Measurements from ENCODE around the gene APLF.

The APLF gene

GRCh38 chr2:68500649-68501048 is 33.3 kb downstream of the APLF start:
- peaks cover 0 to 2% of the 10 kb centered on the region in 2 donors for H3K4me1 ChIP-seq (ENCODE audit: control insufficient read depth in 2 of 2, insufficient read depth in 2 of 2, low read length in 2 of 2)
- H3K4me3 ChIP-seq (ENCODE audit: low read length in 2 of 2): no peak overlapping the region
- H3K27ac ChIP-seq (ENCODE audit: low read depth in 2 of 2, low read length in 2 of 2): no peak overlapping the region
- no peaks in the 10 kb centered on the region for H3K9me3 ChIP-seq (ENCODE audit: control insufficient read depth in 2 of 2, low read length in 2 of 2)
- H3K27me3 ChIP-seq (ENCODE audit: control insufficient read depth in 2 of 2, insufficient read depth in 2 of 2, low read length in 2 of 2): no peaks in the 10 kb centered on the region
- H3K9ac ChIP-seq (ENCODE audit: low read depth in 1 of 2, low read length in 2 of 2): no peak overlapping the region
- no peaks in the 10 kb centered on the region for H3K36me3 ChIP-seq (ENCODE audit: control insufficient read depth in 2 of 2, insufficient read depth in 2 of 2, low read length in 2 of 2)

- no peaks in the 10 kb centered on the region for H3K9me3 ChIP-seq (ENCODE audit: control insufficient read depth in 2 of 2, low read length in 2 of 2)
- no peak overlapping the region for H3K27ac ChIP-seq (ENCODE audit: low read depth in 2 of 2, low read length in 2 of 2)
- H3K4me1 ChIP-seq (ENCODE audit: control insufficient read depth in 2 of 2, insufficient read depth in 2 of 2, low read length in 2 of 2): peaks cover 0 to 2% of the 10 kb centered on the region in 2 donors
- no peaks in the 10 kb centered on the region for H3K36me3 ChIP-seq (ENCODE audit: control insufficient read depth in 2 of 2, insufficient read depth in 2 of 2, low read length in 2 of 2)
- no peak overlapping the region for H3K4me3 ChIP-seq (ENCODE audit: low read length in 2 of 2)
- no peak overlapping the region for H3K9ac ChIP-seq (ENCODE audit: low read depth in 1 of 2, low read length in 2 of 2)
- no peaks in the 10 kb centered on the region for H3K27me3 ChIP-seq (ENCODE audit: control insufficient read depth in 2 of 2, insufficient read depth in 2 of 2, low read length in 2 of 2)
Measured at GRCh38 chr2:68501768-68502167, 34.4 kb downstream of the APLF start.

- no peak overlapping the region for H3K9ac ChIP-seq (ENCODE audit: low read depth in 1 of 2, low read length in 2 of 2)
- peaks cover 0 to 2% of the 10 kb centered on the region in 2 donors for H3K4me1 ChIP-seq (ENCODE audit: control insufficient read depth in 2 of 2, insufficient read depth in 2 of 2, low read length in 2 of 2)
- no peaks in the 10 kb centered on the region for H3K9me3 ChIP-seq (ENCODE audit: control insufficient read depth in 2 of 2, low read length in 2 of 2)
- H3K27ac ChIP-seq (ENCODE audit: low read depth in 2 of 2, low read length in 2 of 2): no peak overlapping the region
- H3K4me3 ChIP-seq (ENCODE audit: low read length in 2 of 2): no peak overlapping the region
- no peaks in the 10 kb centered on the region for H3K36me3 ChIP-seq (ENCODE audit: control insufficient read depth in 2 of 2, insufficient read depth in 2 of 2, low read length in 2 of 2)
- no peaks in the 10 kb centered on the region for H3K27me3 ChIP-seq (ENCODE audit: control insufficient read depth in 2 of 2, insufficient read depth in 2 of 2, low read length in 2 of 2)
Measured at GRCh38 chr2:68505603-68506159, 38.3 kb downstream of the APLF start.

GRCh38 chr2:68506170-68506569 is 38.8 kb downstream of the APLF start:
- Histone ChIP-seq H3K4me1 (ENCODE audit: control insufficient read depth in 2 of 2, insufficient read depth in 2 of 2, low read length in 2 of 2) (peaks cover 0 to 2% of the 10 kb centered on the region in 2 donors), H3K27ac (ENCODE audit: low read depth in 2 of 2, low read length in 2 of 2) (no peak overlapping the region), H3K9ac (ENCODE audit: low read depth in 1 of 2, low read length in 2 of 2) (no peak overlapping the region), H3K4me3 (ENCODE audit: low read length in 2 of 2) (no peak overlapping the region), H3K9me3 (ENCODE audit: control insufficient read depth in 2 of 2, low read length in 2 of 2) (no peaks in the 10 kb centered on the region), H3K36me3 (ENCODE audit: control insufficient read depth in 2 of 2, insufficient read depth in 2 of 2, low read length in 2 of 2) (no peaks in the 10 kb centered on the region), H3K27me3 (ENCODE audit: control insufficient read depth in 2 of 2, insufficient read depth in 2 of 2, low read length in 2 of 2) (no peaks in the 10 kb centered on the region)

- Histone ChIP-seq H3K9ac (ENCODE audit: low read depth in 1 of 2, low read length in 2 of 2) (no peak overlapping the region), H3K27ac (ENCODE audit: low read depth in 2 of 2, low read length in 2 of 2) (no peak overlapping the region), H3K36me3 (ENCODE audit: control insufficient read depth in 2 of 2, insufficient read depth in 2 of 2, low read length in 2 of 2) (no peaks in the 10 kb centered on the region), H3K4me1 (ENCODE audit: control insufficient read depth in 2 of 2, insufficient read depth in 2 of 2, low read length in 2 of 2) (no peaks in the 10 kb centered on the region), H3K27me3 (ENCODE audit: control insufficient read depth in 2 of 2, insufficient read depth in 2 of 2, low read length in 2 of 2) (no peaks in the 10 kb centered on the region), H3K4me3 (ENCODE audit: low read length in 2 of 2) (no peak overlapping the region), H3K9me3 (ENCODE audit: control insufficient read depth in 2 of 2, low read length in 2 of 2) (no peaks in the 10 kb centered on the region)
Measured at GRCh38 chr2:68512326-68512725, 44.9 kb downstream of the APLF start.

GRCh38 chr2:68512966-68513365 is 45.6 kb downstream of the APLF start:
- no peak overlapping the region for H3K4me3 ChIP-seq (ENCODE audit: low read length in 2 of 2)
- no peaks in the 10 kb centered on the region for H3K9me3 ChIP-seq (ENCODE audit: control insufficient read depth in 2 of 2, low read length in 2 of 2)
- H3K9ac ChIP-seq (ENCODE audit: low read depth in 1 of 2, low read length in 2 of 2): no peak overlapping the region
- no peaks in the 10 kb centered on the region for H3K36me3 ChIP-seq (ENCODE audit: control insufficient read depth in 2 of 2, insufficient read depth in 2 of 2, low read length in 2 of 2)
- no peaks in the 10 kb centered on the region for H3K27me3 ChIP-seq (ENCODE audit: control insufficient read depth in 2 of 2, insufficient read depth in 2 of 2, low read length in 2 of 2)
- H3K27ac ChIP-seq (ENCODE audit: low read depth in 2 of 2, low read length in 2 of 2): no peak overlapping the region
- H3K4me1 ChIP-seq (ENCODE audit: control insufficient read depth in 2 of 2, insufficient read depth in 2 of 2, low read length in 2 of 2): no peaks in the 10 kb centered on the region

GRCh38 chr2:68514316-68514929 is 47.0 kb downstream of the APLF start:
- Histone ChIP-seq H3K27ac (ENCODE audit: low read depth in 2 of 2, low read length in 2 of 2) (no peak overlapping the region), H3K27me3 (ENCODE audit: control insufficient read depth in 2 of 2, insufficient read depth in 2 of 2, low read length in 2 of 2) (no peaks in the 10 kb centered on the region), H3K9ac (ENCODE audit: low read depth in 1 of 2, low read length in 2 of 2) (no peak overlapping the region), H3K4me3 (ENCODE audit: low read length in 2 of 2) (no peak overlapping the region), H3K36me3 (ENCODE audit: control insufficient read depth in 2 of 2, insufficient read depth in 2 of 2, low read length in 2 of 2) (no peaks in the 10 kb centered on the region), H3K9me3 (ENCODE audit: control insufficient read depth in 2 of 2, low read length in 2 of 2) (no peaks in the 10 kb centered on the region), H3K4me1 (ENCODE audit: control insufficient read depth in 2 of 2, insufficient read depth in 2 of 2, low read length in 2 of 2) (no peaks in the 10 kb centered on the region)

- Histone ChIP-seq H3K27me3 (ENCODE audit: control insufficient read depth in 2 of 2, insufficient read depth in 2 of 2, low read length in 2 of 2) (no peaks in the 10 kb centered on the region), H3K4me1 (ENCODE audit: control insufficient read depth in 2 of 2, insufficient read depth in 2 of 2, low read length in 2 of 2) (no peaks in the 10 kb centered on the region)
Measured at GRCh38 chr2:68516051-68516955, 48.9 kb downstream of the APLF start.

GRCh38 chr2:68519236-68519635 is 51.9 kb downstream of the APLF start:
- no peaks in the 10 kb centered on the region for H3K27me3 ChIP-seq (ENCODE audit: control insufficient read depth in 2 of 2, insufficient read depth in 2 of 2, low read length in 2 of 2)

More at GRCh38 chr2:68516051-68516955, 48.9 kb downstream of the APLF start:
- H3K36me3 ChIP-seq (ENCODE audit: control insufficient read depth in 2 of 2, insufficient read depth in 2 of 2, low read length in 2 of 2): no peaks in the 10 kb centered on the region
- H3K9ac ChIP-seq (ENCODE audit: low read depth in 1 of 2, low read length in 2 of 2): no peak overlapping the region
- H3K9me3 ChIP-seq (ENCODE audit: control insufficient read depth in 2 of 2, low read length in 2 of 2): no peaks in the 10 kb centered on the region
- H3K4me3 ChIP-seq (ENCODE audit: low read length in 2 of 2): no peak overlapping the region
- H3K27ac ChIP-seq (ENCODE audit: low read depth in 2 of 2, low read length in 2 of 2): no peak overlapping the region

GRCh38 chr2:68521037-68521436 is 53.7 kb downstream of the APLF start:
- Histone ChIP-seq H3K4me3 (ENCODE audit: low read length in 2 of 2) (no peak overlapping the region), H3K4me1 (ENCODE audit: control insufficient read depth in 2 of 2, insufficient read depth in 2 of 2, low read length in 2 of 2) (no peaks in the 10 kb centered on the region), H3K27ac (ENCODE audit: low read depth in 2 of 2, low read length in 2 of 2) (no peak overlapping the region), H3K36me3 (ENCODE audit: control insufficient read depth in 2 of 2, insufficient read depth in 2 of 2, low read length in 2 of 2) (no peaks in the 10 kb centered on the region), H3K9me3 (ENCODE audit: control insufficient read depth in 2 of 2, low read length in 2 of 2) (no peaks in the 10 kb centered on the region), H3K9ac (ENCODE audit: low read depth in 1 of 2, low read length in 2 of 2) (no peak overlapping the region), H3K27me3 (ENCODE audit: control insufficient read depth in 2 of 2, insufficient read depth in 2 of 2, low read length in 2 of 2) (no peaks in the 10 kb centered on the region)

More at GRCh38 chr2:68519236-68519635, 51.9 kb downstream of the APLF start:
- H3K9ac ChIP-seq (ENCODE audit: low read depth in 1 of 2, low read length in 2 of 2): no peak overlapping the region
- H3K4me3 ChIP-seq (ENCODE audit: low read length in 2 of 2): no peak overlapping the region
- H3K36me3 ChIP-seq (ENCODE audit: control insufficient read depth in 2 of 2, insufficient read depth in 2 of 2, low read length in 2 of 2): no peaks in the 10 kb centered on the region
- H3K4me1 ChIP-seq (ENCODE audit: control insufficient read depth in 2 of 2, insufficient read depth in 2 of 2, low read length in 2 of 2): no peaks in the 10 kb centered on the region
- H3K9me3 ChIP-seq (ENCODE audit: control insufficient read depth in 2 of 2, low read length in 2 of 2): no peaks in the 10 kb centered on the region
- H3K27ac ChIP-seq (ENCODE audit: low read depth in 2 of 2, low read length in 2 of 2): no peak overlapping the region
